Prostate gland (tissue), 2 donors: Measurements from ENCODE around the gene ZNF772. TPM values are rescaled to one million over a fixed set of nuclear protein-coding genes. Genes with fewer than 3 reads are reported as not detected.

Experiments used
- DNase-seq: peaks from one replicate; pipeline ENCODE4 v3.0.0-alpha.2; 2019; ENCODE audit warnings: low spot score
- H3K27ac ChIP-seq, 2 donors: fragments of 200-600 bp; sonication (generic); 2 replicates each; pipeline ENCODE4 v1.5.1; 2017 to 2019
- H3K27me3 ChIP-seq: fragments of 200-600 bp; sonication (generic); replicated peaks from 2 replicates; pipeline ENCODE4 v1.5.1; 2019; ENCODE audit not compliant: insufficient read depth
- H3K36me3 ChIP-seq, 2 donors: fragments of 200-600 bp; sonication (generic); 1 replicate in 1 of 2; 2 replicates in 1 of 2; pipeline versions ENCODE4 v1.5.1 to v1.8.1; 2017 to 2019
- H3K4me1 ChIP-seq: fragments of 200-600 bp; sonication (generic); replicated peaks from 2 replicates; pipeline ENCODE4 v1.5.1; 2019
- H3K4me3 ChIP-seq, 2 donors: fragments of 200-600 bp; sonication (generic); 2 replicates each; pipeline ENCODE4 v1.5.1; 2017 to 2019
- H3K9me3 ChIP-seq: fragments of 200-600 bp; sonication (generic); 2 replicates; pipeline ENCODE4 v1.5.1; 2017
- CTCF ChIP-seq, 4 experiments: fragments of 200-600 bp in 2 of 4; fragments of 450-650 bp in 2 of 4; sonication (generic) in 2 of 4; IDR thresholded peaks; 1 replicate in 3 of 4; 2 replicates in 1 of 4; pipeline ENCODE4 v1.5.1; 2016 to 2019; ENCODE audit warnings: antibody characterized with exemption in 4 of 4, mild to moderate bottlenecking in 2 of 4, moderate library complexity in 2 of 4
- POLR2A ChIP-seq: fragments of 450-650 bp; IDR thresholded peaks from one replicate; pipeline ENCODE4 v1.6.1; 2016; ENCODE audit warnings: antibody characterized with exemption, mild to moderate bottlenecking
- POLR2AphosphoS5 ChIP-seq: sonication (generic); formaldehyde crosslinking; IDR thresholded peaks from one replicate; pipeline ENCODE4 v1.6.1; 2017; ENCODE audit warnings: antibody characterized with exemption
- WGBS: methylation state at CpG from one replicate; pipeline ENCODE4 v1.1.5; 2018; 5-methylcytosine and 5-hydroxymethylcytosine counted together
- intact Hi-C: fragments of 100-400 bp; cut with DNase I; formaldehyde crosslinking; loops from one replicate; pipeline ENCODE4 v1.14.2; 2022
- total RNA-seq, 2 donors: library from RNA; depleted of rRNA; stranded (reverse); fragments of >200 nt; gene quantifications; one replicate each; pipeline ENCODE4 v1.1.0, GENCODE V29; 2016

The ZNF772 gene
- total RNA-seq, 2 donors from 2014 or later = 15.2 to 37.9 TPM

- DNase-seq = no peak
- Histone ChIP-seq H3K4me3 (no peak overlapping the region), H3K27me3 (no peaks in the 10 kb centered on the region), H3K4me1 (no peaks in the 10 kb centered on the region), H3K36me3 (peaks cover 7 to 9% of the 10 kb centered on the region in 2 donors), H3K27ac (no peak overlapping the region), H3K9me3 (peaks cover 3% of the 10 kb centered on the region)
- intact Hi-C loops = no loop called here
- TF ChIP-seq POLR2A (no peak), POLR2AphosphoS5 (no peak), CTCF (IDR thresholded peaks at IDR 0.05) (no peak)
- 96% methylated on average over 4 of the region's 4 CpGs for WGBS
These were observed 3.7 kb downstream of the ZNF772 start for GRCh38 chr19:57473646-57474045.

GRCh38 chr19:57466489-57466888, 10.9 kb downstream of the ZNF772 start:
- H3K9me3 ChIP-seq = no peaks in the 10 kb centered on the region
- H3K36me3 ChIP-seq = peaks cover 0 to 2% of the 10 kb centered on the region in 2 donors
- H3K27me3 ChIP-seq = no peaks in the 10 kb centered on the region
- no peaks in the 10 kb centered on the region for H3K4me1 ChIP-seq
- DNase-seq = no peak
- intact Hi-C loops = no loop called here
- TF ChIP-seq POLR2A = no peak
- no peak for TF ChIP-seq POLR2AphosphoS5
- TF ChIP-seq CTCF (IDR thresholded peaks at IDR 0.05) = no peak
- WGBS = 95% methylated on average over 5 of the region's 5 CpGs
- no peak overlapping the region for H3K27ac ChIP-seq
- no peak overlapping the region for H3K4me3 ChIP-seq

DNA sequence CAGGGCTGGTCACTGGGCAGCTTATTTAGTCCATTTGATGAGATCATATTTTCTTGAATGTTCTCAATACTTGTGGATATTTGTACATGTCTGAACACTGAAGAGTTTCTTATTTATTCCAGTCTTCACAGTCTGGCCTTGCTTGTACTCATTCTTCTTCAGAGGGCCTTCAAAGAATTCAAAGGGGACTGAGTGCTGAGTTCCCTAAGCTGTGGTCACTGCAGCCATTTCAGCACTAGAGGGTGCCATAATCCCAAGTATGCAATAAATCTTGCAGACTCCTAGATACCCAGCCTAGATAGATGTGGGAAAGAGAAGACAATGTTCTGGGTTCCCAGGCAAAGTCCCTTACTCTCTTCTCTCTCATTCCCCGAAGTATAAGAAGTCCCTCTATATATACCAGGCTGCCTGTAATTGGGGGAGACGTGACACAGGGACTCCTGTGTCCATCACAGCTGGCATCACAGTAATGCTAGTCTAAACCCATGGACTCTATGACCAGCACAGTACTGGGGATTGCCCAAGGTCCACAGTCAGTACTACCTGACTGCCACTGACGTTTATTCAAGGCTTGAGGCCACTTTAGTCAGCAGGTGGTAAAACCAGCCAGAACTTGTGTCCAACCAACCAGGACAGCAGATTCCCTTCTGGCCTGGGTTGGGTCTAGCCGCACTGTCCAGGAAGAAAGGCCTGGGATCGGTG, 11.5 kb downstream of the ZNF772 start:
- WGBS = 86% methylated on average over 5 of the region's 5 CpGs
- no peak overlapping the region for H3K4me3 ChIP-seq

DNA sequence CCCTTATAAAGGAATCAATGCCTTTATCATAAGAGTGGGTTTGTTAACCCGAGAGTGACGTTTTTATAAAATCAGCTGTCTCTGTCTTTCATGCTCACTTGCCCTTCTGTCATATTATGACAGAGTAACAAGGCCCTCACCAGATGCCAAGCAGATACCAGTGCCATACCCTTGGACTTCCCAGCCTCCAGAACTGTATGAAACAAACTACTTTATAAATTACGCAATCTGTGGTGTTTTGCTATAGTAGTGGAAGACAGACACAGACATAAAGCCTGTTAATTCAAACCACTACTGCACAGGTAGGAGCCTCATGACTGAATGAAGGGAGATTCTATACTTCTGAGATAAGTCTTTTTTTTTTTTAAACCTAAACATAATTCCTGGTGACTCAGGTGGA, 25.1 kb downstream of the ZNF772 start:
- DNase-seq = no peak
- H3K27ac ChIP-seq = no peak overlapping the region
- H3K27me3 ChIP-seq = no peaks in the 10 kb centered on the region
- H3K9me3 ChIP-seq = no peaks in the 10 kb centered on the region
- TF ChIP-seq POLR2AphosphoS5 = no peak
- no peak for TF ChIP-seq POLR2A
- no peak for TF ChIP-seq CTCF (IDR thresholded peaks at IDR 0.05)
- H3K4me3 ChIP-seq = no peak overlapping the region
- no peaks in the 10 kb centered on the region for H3K36me3 ChIP-seq
- 98% methylated on average over 3 of the region's 3 CpGs for WGBS
- intact Hi-C loops = no loop called here
- H3K4me1 ChIP-seq = no peaks in the 10 kb centered on the region

More for the DNA sequence above, 11.5 kb downstream of the ZNF772 start:
- DNase-seq = no peak
- H3K27me3 ChIP-seq = no peaks in the 10 kb centered on the region
- no peaks in the 10 kb centered on the region for H3K9me3 ChIP-seq
- no peaks in the 10 kb centered on the region for H3K4me1 ChIP-seq
- intact Hi-C loops = no loop called here
- H3K27ac ChIP-seq = no peak overlapping the region
- TF ChIP-seq POLR2AphosphoS5 (no peak), CTCF (IDR thresholded peaks at IDR 0.05) (no peak), POLR2A (no peak)
- H3K36me3 ChIP-seq = peaks cover 0 to 2% of the 10 kb centered on the region in 2 donors

DNA sequence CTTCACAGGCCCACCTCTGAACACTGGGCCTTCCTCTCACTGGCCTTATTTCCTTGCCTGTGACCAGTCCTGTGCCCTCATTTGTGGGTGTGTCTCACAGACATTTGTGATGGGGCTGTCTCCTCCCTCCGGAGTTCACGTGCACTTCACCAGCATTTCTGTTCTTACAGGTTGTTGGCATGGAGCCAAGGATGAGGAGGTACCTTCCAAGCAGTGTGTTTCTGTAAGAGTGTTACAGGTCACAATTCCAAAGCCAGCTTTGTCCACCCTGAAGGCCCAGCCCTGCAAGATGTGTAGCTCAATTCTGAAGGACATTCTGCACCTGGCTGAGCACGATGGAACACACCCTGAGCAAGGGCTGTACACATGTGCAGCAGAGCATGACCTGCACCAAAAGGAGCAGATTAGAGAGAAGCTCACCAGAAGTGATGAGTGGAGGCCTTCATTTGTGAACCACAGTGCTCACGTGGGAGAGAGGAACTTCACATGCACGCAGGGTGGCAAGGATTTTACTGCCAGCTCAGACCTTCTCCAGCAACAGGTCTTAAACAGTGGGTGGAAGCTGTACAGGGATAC, 34.2 kb downstream of the ZNF772 start:
- intact Hi-C loops = no loop called here
- no peaks in the 10 kb centered on the region for H3K9me3 ChIP-seq
- no peak overlapping the region for H3K27ac ChIP-seq
- H3K36me3 ChIP-seq = no peaks in the 10 kb centered on the region
- TF ChIP-seq POLR2AphosphoS5 (no peak), CTCF (IDR thresholded peaks at IDR 0.05) (no peak), POLR2A (no peak)
- DNase-seq = no peak
- WGBS = 70% methylated on average over 5 of the region's 5 CpGs
- no peaks in the 10 kb centered on the region for H3K27me3 ChIP-seq
- no peaks in the 10 kb centered on the region for H3K4me1 ChIP-seq
- no peak overlapping the region for H3K4me3 ChIP-seq
